Common myeloid progenitor, CD34-positive (primary cell): ENCODE results near the gene TMCO4.

Source experiments
- CTCF ChIA-PET: fragments of 350-600 bp; sonication (Branson Sonifier 250); formaldehyde crosslinking; loops from one replicate; lab custom pipeline; 2021; ENCODE audit warnings: antibody characterized with exemption; lab: Charles Lee
- POLR2A ChIA-PET: fragments of 350-600 bp; sonication (Branson Sonifier 250); formaldehyde crosslinking; loops from one replicate; lab custom pipeline; 2021; ENCODE audit warnings: antibody characterized with exemption; lab: Charles Lee
- DNase-seq, 3 donors: peaks; one replicate each; pipeline versions ENCODE4 v3.0.0 to v3.0.0-alpha.2; 2013
- H3K27ac ChIP-seq, 2 experiments: 1 replicate in 1 of 2; 2 replicates in 1 of 2; pipeline ENCODE4 v1.7.0; 2013; ENCODE audit warnings: inconsistent platforms in 2 of 2, low read length in 2 of 2, mild to moderate bottlenecking in 2 of 2, low read depth in 1 of 2, moderate library complexity in 1 of 2; ENCODE audit not compliant: severe bottlenecking in 2 of 2, insufficient read depth in 1 of 2, poor library complexity in 1 of 2
- H3K27me3 ChIP-seq, 5 experiments: replicated peaks in 2 of 5; 1 replicate in 3 of 5; 2 replicates in 2 of 5; pipeline versions ENCODE4 v1.6.1 to v1.7.0; 2013; ENCODE audit warnings: low read length in 4 of 5, mild to moderate bottlenecking in 2 of 5, moderate library complexity in 2 of 5, inconsistent platforms in 1 of 5; ENCODE audit not compliant: insufficient read depth in 5 of 5, control insufficient read depth in 4 of 5
- H3K36me3 ChIP-seq, 4 experiments: 1 replicate in 2 of 4; 2 replicates in 2 of 4; pipeline versions ENCODE4 v1.6.1 to v1.7.0; 2013; ENCODE audit warnings: low read length in 3 of 4, control low read depth in 1 of 4, mild to moderate bottlenecking in 1 of 4; ENCODE audit not compliant: control insufficient read depth in 4 of 4, insufficient read depth in 4 of 4
- H3K4me1 ChIP-seq, 4 experiments: 1 replicate in 3 of 4; 2 replicates in 1 of 4; pipeline versions ENCODE4 v1.6.1 to v1.7.1; 2013; ENCODE audit warnings: low read length in 3 of 4, mild to moderate bottlenecking in 3 of 4, control low read depth in 1 of 4, inconsistent platforms in 1 of 4, moderate library complexity in 1 of 4; ENCODE audit not compliant: control insufficient read depth in 4 of 4, insufficient read depth in 4 of 4; ENCODE audit errors: control extremely low read depth in 1 of 4
- H3K4me3 ChIP-seq, 7 experiments: 1 replicate in 4 of 7; 2 replicates in 3 of 7; pipeline versions ENCODE4 v1.5.1 to v1.7.0; 2013; ENCODE audit warnings: mild to moderate bottlenecking in 7 of 7, low read length in 6 of 7, moderate library complexity in 6 of 7, inconsistent platforms in 2 of 7, low read depth in 2 of 7, control low read depth in 1 of 7; ENCODE audit not compliant: insufficient read depth in 4 of 7, control insufficient read depth in 1 of 7; ENCODE audit errors: extremely low read depth in 1 of 7
- H3K9me3 ChIP-seq, 5 experiments: 1 replicate in 4 of 5; 2 replicates in 1 of 5; pipeline versions ENCODE4 v1.6.1 to v1.7.1; 2013; ENCODE audit warnings: low read length in 4 of 5, mild to moderate bottlenecking in 2 of 5, inconsistent platforms in 1 of 5, low read depth in 1 of 5, moderate library complexity in 1 of 5; ENCODE audit not compliant: control insufficient read depth in 4 of 5, insufficient read depth in 2 of 5; ENCODE audit errors: control extremely low read depth in 1 of 5
- WGBS: methylation state at CpG from one replicate; pipeline ENCODE4 v1.1.5; 2013; ENCODE audit not compliant: insufficient coverage; 5-methylcytosine and 5-hydroxymethylcytosine counted together

Gene TMCO4

DNA sequence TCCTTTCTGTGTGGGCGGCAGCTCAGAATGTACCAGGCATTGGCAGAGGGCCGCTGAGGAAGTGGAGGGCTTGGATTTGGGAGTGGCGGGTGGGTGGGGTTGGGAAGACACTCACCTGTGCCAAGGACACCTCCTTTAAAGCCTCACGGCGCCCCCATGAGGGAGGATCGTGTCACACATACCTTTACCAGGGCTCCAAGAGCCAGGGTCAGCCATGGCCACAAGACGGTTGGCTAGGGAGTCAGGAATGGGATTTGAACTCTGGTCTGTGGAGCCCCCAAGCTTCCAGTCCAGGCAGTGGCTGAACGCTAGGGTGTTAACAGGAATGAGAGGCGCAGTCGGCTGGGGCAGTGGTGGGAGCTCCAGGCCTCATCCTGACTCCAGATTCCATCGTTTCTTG is 151.0 kb downstream of the TMCO4 start:
- WGBS, result 96% methylated on average over 6 of the region's 11 CpGs
- no peaks in the 10 kb centered on the region for H3K36me3 ChIP-seq
- CTCF ChIA-PET, result interaction anchor here (1.0 to 7.3 kb wide), 5 partner anchors 51 to 257 kb away, joined by 3 to 40 read pairs (median 4); no protein-coding TSS in a partner anchor
- H3K4me3 ChIP-seq, result no peak overlapping the region
- H3K27me3 ChIP-seq, result peaks cover 0 to 1% (median 0%) of the 10 kb centered on the region in 5 experiments
- H3K27ac ChIP-seq, result no peak overlapping the region
- POLR2A ChIA-PET, result interaction anchor here (0.9 to 1.2 kb wide), 2 partner anchors 52 to 169 kb away, joined by 3 to 4 read pairs; a partner anchor contains a TSS
- H3K4me1 ChIP-seq, result peaks cover 0 to 52% (median 43%) of the 10 kb centered on the region in 4 experiments
- no peak for DNase-seq
- H3K9me3 ChIP-seq, result no peaks in the 10 kb centered on the region

DNA sequence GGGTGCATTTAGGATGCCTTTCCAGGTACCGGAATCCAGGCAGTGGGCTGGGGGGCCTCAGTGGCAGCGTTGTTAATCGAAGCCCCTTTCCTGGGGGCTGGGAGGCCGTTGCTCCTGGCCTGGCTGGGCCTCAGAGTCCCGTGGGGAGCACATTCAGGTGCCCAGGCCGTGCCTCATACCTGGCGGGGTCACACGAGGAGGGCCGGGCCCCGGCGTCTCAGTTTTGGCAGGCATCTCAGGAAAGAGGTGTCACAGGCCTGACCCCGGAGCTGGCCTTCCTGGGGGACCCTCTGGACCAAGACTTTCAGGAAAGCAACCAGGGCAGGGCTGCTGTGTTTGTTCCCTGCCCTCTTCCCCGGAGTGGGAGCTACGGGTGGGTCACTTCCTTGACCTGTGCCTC is 151.5 kb downstream of the TMCO4 start:
- Histone ChIP-seq H3K9me3 (no peaks in the 10 kb centered on the region), H3K27ac (no peak overlapping the region), H3K4me1 (peaks cover 0 to 57% (median 47%) of the 10 kb centered on the region in 4 experiments), H3K4me3 (peak overlapping the region in 1 of 7 experiments; percentile 25), H3K36me3 (no peaks in the 10 kb centered on the region), H3K27me3 (peaks cover 0 to 6% (median 0%) of the 10 kb centered on the region in 5 experiments)
- ChIA-PET POLR2A (interaction anchor here (1.2 kb wide), 1 partner anchor 51 kb away, joined by 4 read pairs; a partner anchor contains a TSS), CTCF (interaction anchor here (1.0 to 7.3 kb wide), 5 partner anchors 9 to 256 kb away, joined by 3 to 40 read pairs (median 4); no protein-coding TSS in a partner anchor)
- no peak for DNase-seq
- WGBS, result 75% methylated on average over 14 of the region's 14 CpGs

DNA sequence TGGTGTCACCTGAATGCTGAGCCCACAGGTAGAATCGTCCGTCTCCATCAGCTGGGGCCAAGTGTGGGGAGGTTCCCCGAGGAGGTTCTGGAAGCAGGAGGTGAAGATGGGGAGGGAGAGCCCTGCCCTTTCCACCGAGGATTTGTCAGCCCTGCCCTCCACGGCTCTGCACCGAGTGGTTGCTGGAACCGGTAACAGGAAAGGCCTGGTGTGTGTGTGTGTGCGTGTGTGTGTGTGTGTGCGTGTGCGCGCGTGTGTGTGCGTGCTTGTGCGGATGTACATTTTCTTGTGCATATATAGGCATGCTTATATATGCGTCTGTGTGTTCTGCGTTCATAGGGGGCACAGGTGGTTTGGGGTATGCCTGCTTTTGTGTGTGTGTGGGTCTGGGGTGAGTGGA is 152.1 kb downstream of the TMCO4 start:
- POLR2A ChIA-PET, result interaction anchor here (7.3 kb wide), 1 partner anchor 51 kb away, joined by 48 read pairs; a partner anchor contains a TSS

DNA sequence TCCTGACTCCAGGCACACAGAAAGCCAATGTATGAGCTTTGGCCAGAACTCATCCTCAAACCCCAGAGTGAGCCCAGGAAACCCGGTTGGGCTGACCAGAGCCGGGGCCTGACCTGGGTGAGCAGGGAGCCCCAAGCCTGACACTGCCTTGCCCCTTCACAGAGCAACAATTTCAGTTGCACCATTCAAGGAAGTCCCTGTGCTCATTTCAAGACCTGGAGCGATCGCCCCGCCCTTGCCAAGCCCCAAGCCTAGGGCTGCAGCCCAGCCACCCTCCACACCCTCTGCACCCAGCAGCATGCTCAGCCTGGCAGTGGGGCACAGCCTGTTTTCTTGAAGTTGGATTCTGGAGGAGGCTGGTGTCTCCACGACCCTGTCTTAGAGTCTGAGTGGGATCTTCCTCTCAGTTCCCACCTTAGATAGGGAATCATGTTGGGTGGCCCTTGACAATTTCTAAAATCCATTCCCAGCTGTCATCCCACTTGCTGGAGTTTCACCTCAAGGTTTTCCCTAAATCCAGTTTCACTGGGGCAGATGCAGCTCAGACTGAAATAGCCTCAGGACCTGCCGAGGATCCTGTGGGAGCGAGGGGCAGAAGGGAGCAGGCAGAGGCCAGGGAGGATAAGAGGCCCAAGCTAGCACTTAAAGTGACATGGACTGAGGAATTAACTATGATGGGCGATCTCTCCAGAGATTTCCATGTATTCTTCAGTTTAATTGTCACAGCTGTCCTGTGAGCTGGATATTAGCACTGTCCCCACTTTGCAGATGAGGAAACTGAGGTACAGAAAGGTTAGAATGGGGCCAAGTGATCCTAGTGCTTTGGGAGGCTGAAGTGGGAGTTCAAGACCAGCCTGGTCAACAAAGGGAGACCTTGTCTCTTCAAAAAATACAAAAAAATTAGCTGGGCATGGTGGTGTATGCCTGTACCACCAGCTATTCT is 153.1 kb downstream of the TMCO4 start:
- Histone ChIP-seq H3K27ac (no peak overlapping the region), H3K36me3 (no peaks in the 10 kb centered on the region), H3K27me3 (peaks cover 0 to 12% (median 0%) of the 10 kb centered on the region in 5 experiments), H3K4me1 (peaks cover 0 to 60% (median 49%) of the 10 kb centered on the region in 4 experiments), H3K4me3 (peak overlapping the region in 3 of 7 experiments; percentile 81 to 89 (median 87)), H3K9me3 (no peaks in the 10 kb centered on the region)
- peak in 1 of 3 donors; percentile 52 for DNase-seq
- CTCF ChIA-PET, result interaction anchor here (0.7 to 1.8 kb wide), 10 partner anchors 16 to 305 kb away, joined by 3 to 13 read pairs (median 4); no protein-coding TSS in a partner anchor
- 56% methylated on average over 9 of the region's 9 CpGs for WGBS
- POLR2A ChIA-PET, result interaction anchor here (0.5 to 7.3 kb wide), 3 partner anchors 33 to 1546 kb away, joined by 3 to 48 read pairs (median 4); a partner anchor contains a TSS

More for the DNA sequence above, 152.1 kb downstream of the TMCO4 start:
- Histone ChIP-seq H3K4me3 (peak overlapping the region in 3 of 7 experiments; percentile 44 to 81 (median 48)), H3K4me1 (peaks cover 0 to 60% (median 49%) of the 10 kb centered on the region in 4 experiments), H3K27me3 (peaks cover 0 to 12% (median 0%) of the 10 kb centered on the region in 5 experiments), H3K9me3 (no peaks in the 10 kb centered on the region), H3K36me3 (no peaks in the 10 kb centered on the region), H3K27ac (no peak overlapping the region)
- CTCF ChIA-PET, result interaction anchor here (0.9 to 7.3 kb wide), 9 partner anchors 8 to 305 kb away, joined by 3 to 40 read pairs (median 4); no protein-coding TSS in a partner anchor
- 0% methylated on average over 2 of the region's 16 CpGs for WGBS
- DNase-seq, result peak; percentile 80 to 95 (median 91)

DNA sequence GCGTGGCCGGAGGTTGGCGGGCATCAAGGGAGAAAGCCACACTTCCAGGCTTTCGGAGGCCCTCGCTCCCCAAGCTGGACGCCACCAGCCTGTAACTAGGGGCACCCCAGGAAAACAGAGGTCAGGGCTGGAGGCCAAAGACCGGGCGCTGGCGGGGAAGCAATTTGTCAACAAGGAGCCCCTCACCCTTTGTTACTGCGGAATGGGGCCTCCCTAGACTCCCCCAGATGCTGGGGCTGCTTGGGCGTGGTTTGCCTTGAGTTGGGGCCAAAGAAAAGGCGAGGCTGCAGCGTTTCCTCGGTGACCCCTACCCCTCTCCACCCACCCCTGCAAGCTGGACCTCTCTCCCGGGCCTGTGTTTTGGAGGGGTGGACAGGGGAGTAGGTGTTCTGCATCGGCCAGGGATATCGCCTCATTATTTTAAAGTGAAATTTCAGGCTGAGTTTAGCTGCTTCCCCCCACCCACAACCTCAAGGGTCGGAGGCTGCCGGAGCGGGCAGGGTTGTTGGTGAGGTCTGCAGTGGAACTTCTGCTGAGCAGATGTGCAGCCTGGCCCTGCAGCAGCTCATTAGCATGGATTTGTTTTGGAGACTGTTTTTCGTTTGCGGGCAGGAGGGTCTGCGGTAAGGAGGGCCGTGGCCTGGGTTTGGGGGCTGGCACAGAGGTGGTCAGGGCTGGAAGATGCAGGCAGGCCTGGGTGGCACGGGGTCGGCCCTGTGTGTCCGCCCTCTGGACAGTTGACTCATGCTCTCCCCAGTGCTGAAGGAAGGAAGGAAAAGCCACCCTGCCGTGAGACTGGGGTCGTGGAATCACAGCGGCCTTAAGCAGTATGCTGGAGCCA is 154.1 kb downstream of the TMCO4 start:
- 49% methylated on average over 22 of the region's 30 CpGs for WGBS
- Histone ChIP-seq H3K27me3 (peaks cover 0 to 12% (median 0%) of the 10 kb centered on the region in 5 experiments), H3K4me3 (peak overlapping the region; percentile 57 to 89 (median 72)), H3K9me3 (no peaks in the 10 kb centered on the region), H3K4me1 (peaks cover 0 to 56% (median 47%) of the 10 kb centered on the region in 4 experiments), H3K36me3 (no peaks in the 10 kb centered on the region), H3K27ac (peak overlapping the region in 1 of 2 experiments; percentile 68)
- ChIA-PET CTCF (interaction anchor here (1.2 to 1.7 kb wide), 2 partner anchors 140 to 298 kb away, joined by 3 read pairs; no protein-coding TSS in a partner anchor), POLR2A (interaction anchor here (0.6 to 7.3 kb wide), 2 partner anchors 32 to 49 kb away, joined by 4 to 48 read pairs; a partner anchor contains a TSS)
- DNase-seq, result peak in 2 of 3 donors; percentile 61 to 63
